Mammary microvascular endothelial cell (primary cell): ENCODE results near the gene WDR64. TPM values are rescaled to one million over a fixed set of nuclear protein-coding genes. Genes with fewer than 3 reads are reported as not detected.

Source experiments
- total RNA-seq: library from RNA; depleted of rRNA; stranded (reverse); fragments of >200 nt; gene quantifications from 2 replicates; pipeline ENCODE4 v1.2.3, GENCODE V29; 2015

Gene WDR64
- total RNA-seq: not detected in 2 replicates

DNA sequence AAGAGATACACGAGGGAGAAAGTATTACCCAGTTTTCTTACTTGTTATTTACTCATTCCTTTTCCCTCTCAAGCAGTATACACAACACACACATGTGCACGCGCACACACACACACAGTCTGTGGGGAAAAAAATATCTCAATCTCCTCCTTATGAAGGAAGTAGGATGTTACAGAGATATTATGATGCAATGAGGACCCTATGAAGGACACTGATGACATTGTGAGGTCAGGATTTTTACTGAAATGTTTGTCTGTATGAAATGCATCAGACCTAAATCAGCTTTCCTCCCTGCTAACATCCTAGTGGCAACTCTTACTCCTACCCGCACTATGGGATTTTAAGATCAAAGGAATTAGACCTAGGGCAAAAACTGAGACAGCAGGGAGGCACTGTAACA is at the start of gene WDR64:
WDR64 (plus strand) TSS at position 270 of the 400 bp plus-strand sequence. CDS start 204 bp downstream, outside the sequence.

DNA sequence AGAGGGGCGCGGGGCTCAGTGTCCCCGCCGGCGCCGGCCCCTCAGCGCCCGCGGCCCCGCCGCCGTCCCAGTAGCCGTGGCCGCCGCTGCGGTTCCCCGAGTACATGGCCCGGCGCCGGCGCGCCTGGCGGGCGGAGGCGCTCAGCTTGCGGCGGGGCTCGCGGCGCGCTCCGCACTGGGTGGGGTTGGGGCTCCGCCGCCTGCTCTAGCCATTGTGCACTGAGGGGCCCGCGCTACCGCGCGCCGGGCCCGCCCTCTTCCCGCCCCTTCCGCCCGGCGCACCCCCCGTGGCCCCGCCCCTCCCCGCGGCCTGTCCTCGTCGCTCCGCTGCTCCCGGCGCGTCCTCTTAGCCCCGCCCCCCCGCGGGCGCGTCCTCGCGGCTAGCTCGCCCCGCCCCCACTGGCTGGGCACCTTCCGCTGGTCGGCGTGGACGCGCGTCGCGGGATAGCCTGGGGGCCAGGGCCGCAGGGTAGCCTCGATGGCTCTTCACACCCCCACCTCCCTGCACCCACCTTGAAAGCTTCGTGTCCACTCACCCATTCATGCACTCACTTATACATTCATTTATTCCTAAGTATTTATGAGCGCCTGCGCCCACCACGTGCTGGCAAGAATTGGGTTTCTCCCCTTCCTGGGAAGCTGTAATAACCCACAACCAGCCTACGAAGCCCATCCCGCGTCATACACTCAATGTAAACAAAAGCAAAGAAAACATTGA is 11.8 kb upstream of the WDR64 start, which contains the start of the genes CHML and OPN3:
CHML (minus strand) TSS at position 221 of the 718 bp plus-strand sequence. CDS start 4,603 bp downstream, outside the sequence.
OPN3 (minus strand) TSS at position 221 of the 718 bp plus-strand sequence; CDS start at position 106, 115 bp downstream.

GRCh38 chr1:241847796-241848685 is 196.0 kb downstream of the WDR64 start, which contains the start of gene EXO1:
Gene EXO1, plus strand, starts transcription at chr1:241848204. Its CDS starts 2,222 bp downstream, at chr1:241850426.

Other genes starting within 250 kb of the WDR64 start
- gene FH, start 132.5 kb upstream of the WDR64 start, total RNA-seq: 153 and 157 TPM in 2 replicates
- gene KMO, start 119.9 kb upstream of the WDR64 start, total RNA-seq: not detected in 2 replicates
- gene CHML, start 11.9 kb upstream of the WDR64 start, total RNA-seq: 10.7 and 12.4 TPM in 2 replicates
- gene OPN3, start 11.9 kb upstream of the WDR64 start, total RNA-seq: 8.7 and 12.8 TPM in 2 replicates
- 13.9 and 14.2 TPM in 2 replicates for gene EXO1, start 195.9 kb downstream of the WDR64 start, total RNA-seq